ENCODE results near the gene PLEKHD1. TPM values are rescaled to one million over a fixed set of nuclear protein-coding genes. Genes with fewer than 3 reads are reported as not detected.
"Not testable (repeated sequence)": the region's sequence is repeated elsewhere in the genome, so short reads cannot be mapped to it uniquely, and the experiment has no call there.

Gene PLEKHD1
- total RNA-seq, 2 experiments from 2014 or later: 0.09 to 0.19 TPM

- BruUV-seq (replicated peaks): no TSS peak
- no peaks in the 10 kb centered on the region for H3K36me3 ChIP-seq (ENCODE audit: insufficient read depth, low read length)
- H3K79me2 ChIP-seq (ENCODE audit: insufficient read depth, low read depth, low read length): no peaks in the 10 kb centered on the region
- H4K20me1 ChIP-seq (ENCODE audit: insufficient read depth, low read length): no peaks in the 10 kb centered on the region
- no peak overlapping the region for H3K4me3 ChIP-seq (ENCODE audit: low read depth, low read length, poor library complexity, severe bottlenecking)
- intact Hi-C loops (cut with micrococcal nuclease; ENCODE audit: unreplicated experiment): no loop called here
- H3K4me2 ChIP-seq (ENCODE audit: low read length): no peak overlapping the region
- no peak for DNase-seq (ENCODE audit: low spot score)
- H2AFZ ChIP-seq (ENCODE audit: low read length): no peak overlapping the region
- TF ChIP-seq EZH2phosphoT487 (IDR thresholded peaks at IDR 0.05; ENCODE audit: borderline replicate concordance, low read depth, low read length): no peak
- TF ChIP-seq CTCF (conservative IDR thresholded peaks at IDR 0.05; ENCODE audit: low read length): no peak
- H3K9me2 ChIP-seq (ENCODE audit: insufficient read depth, low read length): no peaks in the 10 kb centered on the region
- no peaks in the 10 kb centered on the region for H3K9me3 ChIP-seq (ENCODE audit: low read length)
- no peaks in the 10 kb centered on the region for H3K4me1 ChIP-seq (ENCODE audit: insufficient read depth, low read length, poor library complexity, severe bottlenecking)
- ChIA-PET POLR2A (no interaction called here), CTCF (ENCODE audit: unreplicated experiment) (no interaction called here)
- H3K27ac ChIP-seq (ENCODE audit: low read depth, low read length, poor library complexity, severe bottlenecking): no peak overlapping the region
These were observed 9.3 kb downstream of the PLEKHD1 start for GRCh38 chr14:69493791-69494190.

- BruUV-seq (replicated peaks): no TSS peak
- H4K20me1 ChIP-seq (ENCODE audit: insufficient read depth, low read length): no peaks in the 10 kb centered on the region
- intact Hi-C loops (cut with micrococcal nuclease; ENCODE audit: unreplicated experiment): no loop called here
- H2AFZ ChIP-seq (ENCODE audit: low read length): no peak overlapping the region
- no peaks in the 10 kb centered on the region for H3K9me2 ChIP-seq (ENCODE audit: insufficient read depth, low read length)
- no peaks in the 10 kb centered on the region for H3K9me3 ChIP-seq (ENCODE audit: low read length)
- no peak for DNase-seq (ENCODE audit: low spot score)
- H3K79me2 ChIP-seq (ENCODE audit: insufficient read depth, low read depth, low read length): no peaks in the 10 kb centered on the region
- H3K4me3 ChIP-seq (ENCODE audit: low read depth, low read length, poor library complexity, severe bottlenecking): no peak overlapping the region
- TF ChIP-seq EZH2phosphoT487 (IDR thresholded peaks at IDR 0.05; ENCODE audit: borderline replicate concordance, low read depth, low read length): no peak
- H3K36me3 ChIP-seq (ENCODE audit: insufficient read depth, low read length): no peaks in the 10 kb centered on the region
- CTCF ChIA-PET (ENCODE audit: unreplicated experiment): no interaction called here
- no peaks in the 10 kb centered on the region for H3K4me1 ChIP-seq (ENCODE audit: insufficient read depth, low read length, poor library complexity, severe bottlenecking)
- POLR2A ChIA-PET: no interaction called here
- no peak overlapping the region for H3K27ac ChIP-seq (ENCODE audit: low read depth, low read length, poor library complexity, severe bottlenecking)
- H3K4me2 ChIP-seq (ENCODE audit: low read length): no peak overlapping the region
These were observed 10.9 kb downstream of the PLEKHD1 start for GRCh38 chr14:69495341-69495921.

- POLR2A ChIA-PET; H3K27ac ChIP-seq (ENCODE audit: low read depth, low read length, poor library complexity, severe bottlenecking); H3K9me2 ChIP-seq (ENCODE audit: insufficient read depth, low read length); H3K4me2 ChIP-seq (ENCODE audit: low read length); H3K36me3 ChIP-seq (ENCODE audit: insufficient read depth, low read length); DNase-seq (ENCODE audit: low spot score); H3K9me3 ChIP-seq (ENCODE audit: low read length); H2AFZ ChIP-seq (ENCODE audit: low read length); BruUV-seq (replicated peaks); intact Hi-C loops (cut with micrococcal nuclease; ENCODE audit: unreplicated experiment); CTCF ChIA-PET (ENCODE audit: unreplicated experiment); H3K79me2 ChIP-seq (ENCODE audit: insufficient read depth, low read depth, low read length); H3K4me1 ChIP-seq (ENCODE audit: insufficient read depth, low read length, poor library complexity, severe bottlenecking); H3K4me3 ChIP-seq (ENCODE audit: low read depth, low read length, poor library complexity, severe bottlenecking); H4K20me1 ChIP-seq (ENCODE audit: insufficient read depth, low read length): not testable (repeated sequence)
These were observed 13.3 kb downstream of the PLEKHD1 start for GRCh38 chr14:69497866-69498265.

GRCh38 chr14:69498286-69498685 lies 13.8 kb downstream of the PLEKHD1 start:
- H3K79me2 ChIP-seq (ENCODE audit: insufficient read depth, low read depth, low read length); H3K4me3 ChIP-seq (ENCODE audit: low read depth, low read length, poor library complexity, severe bottlenecking); CTCF ChIA-PET (ENCODE audit: unreplicated experiment); H3K27ac ChIP-seq (ENCODE audit: low read depth, low read length, poor library complexity, severe bottlenecking); H3K9me3 ChIP-seq (ENCODE audit: low read length); H3K9me2 ChIP-seq (ENCODE audit: insufficient read depth, low read length); H3K4me2 ChIP-seq (ENCODE audit: low read length); H2AFZ ChIP-seq (ENCODE audit: low read length); BruUV-seq (replicated peaks); H3K4me1 ChIP-seq (ENCODE audit: insufficient read depth, low read length, poor library complexity, severe bottlenecking); H3K36me3 ChIP-seq (ENCODE audit: insufficient read depth, low read length); intact Hi-C loops (cut with micrococcal nuclease; ENCODE audit: unreplicated experiment); DNase-seq (ENCODE audit: low spot score); H4K20me1 ChIP-seq (ENCODE audit: insufficient read depth, low read length): not testable (repeated sequence)
- POLR2A ChIA-PET: interaction anchor here (0.6 kb wide), 1 partner anchor 1413 kb away, joined by 3 read pairs; no protein-coding TSS in a partner anchor

Measured in OCI-LY7 (cell line).